NCI-H146 treated with DMSO at 0.1 percent for 48 hours (cell line): ENCODE data around the gene STK38L.

Experiments
- DNase-seq: peaks from one replicate; lab custom pipeline; 2025; ENCODE audit not compliant: unreplicated experiment; lab: John Stamatoyannopoulos, UW

The STK38L gene

DNA sequence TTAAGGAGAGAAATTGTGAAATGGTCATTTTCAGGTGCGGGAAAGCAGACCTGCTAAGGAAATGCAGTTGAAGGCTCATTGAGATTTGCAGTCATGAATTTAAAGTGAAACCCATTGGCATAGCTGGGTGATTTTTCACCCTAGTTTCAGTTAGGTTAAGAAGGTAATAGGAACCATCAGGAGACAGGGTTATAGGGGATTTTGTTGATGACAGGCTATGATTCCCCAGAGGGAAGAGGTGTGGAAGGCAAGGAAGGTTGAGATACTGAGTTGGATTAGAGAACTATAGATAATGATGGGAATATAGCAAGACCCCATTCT lies 65.9 kb downstream of the STK38L start:
- no peak for DNase-seq

GRCh38 chr12:27316947-27317346 lies 72.9 kb downstream of the STK38L start:
- DNase-seq = no peak

- no peak for DNase-seq
Observed at GRCh38 chr12:27319409-27319808, 75.3 kb downstream of the STK38L start.

DNA sequence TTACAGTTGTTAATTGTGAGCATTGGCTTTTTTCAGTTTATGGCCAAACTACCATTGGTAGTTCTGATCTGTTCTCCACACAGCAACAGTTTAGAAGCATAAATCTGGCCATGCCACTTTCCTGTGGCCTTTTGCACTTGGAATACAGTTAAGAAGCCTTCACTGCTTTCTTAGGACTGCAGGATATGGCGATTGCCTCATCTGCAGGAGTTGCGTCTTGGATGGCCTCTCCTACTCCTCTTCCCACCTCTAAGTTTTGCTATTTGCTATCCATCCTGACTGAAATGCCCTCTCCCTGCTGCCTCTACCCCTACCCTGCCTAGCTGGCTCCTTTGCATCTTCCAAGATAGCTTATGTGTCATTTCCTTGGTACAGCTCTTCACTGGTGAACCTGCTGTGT lies 75.8 kb downstream of the STK38L start:
- DNase-seq = no peak

- DNase-seq = no peak
Observed at GRCh38 chr12:27324530-27324929, 80.4 kb downstream of the STK38L start.

DNA sequence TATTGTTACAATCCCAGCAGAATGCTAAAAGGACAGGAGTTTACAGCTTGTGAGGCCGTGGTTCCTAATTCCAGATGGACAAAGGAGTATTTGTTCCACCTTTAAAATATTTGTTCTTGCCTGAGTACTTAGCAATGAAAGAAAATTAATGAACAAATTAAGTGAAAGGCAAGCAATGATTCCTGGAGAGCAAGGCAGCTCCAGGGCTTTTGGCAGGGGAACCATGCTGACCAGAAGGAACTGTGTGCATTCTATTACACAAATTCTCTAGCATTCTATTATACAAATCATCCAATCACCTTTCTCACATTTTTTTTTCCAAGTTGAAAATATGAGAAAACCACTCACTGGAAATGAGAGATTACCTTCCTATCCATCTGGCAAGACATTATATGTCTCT lies 86.8 kb downstream of the STK38L start:
- no peak for DNase-seq

GRCh38 chr12:27331291-27331926 lies 87.3 kb downstream of the STK38L start:
- no peak for DNase-seq

DNA sequence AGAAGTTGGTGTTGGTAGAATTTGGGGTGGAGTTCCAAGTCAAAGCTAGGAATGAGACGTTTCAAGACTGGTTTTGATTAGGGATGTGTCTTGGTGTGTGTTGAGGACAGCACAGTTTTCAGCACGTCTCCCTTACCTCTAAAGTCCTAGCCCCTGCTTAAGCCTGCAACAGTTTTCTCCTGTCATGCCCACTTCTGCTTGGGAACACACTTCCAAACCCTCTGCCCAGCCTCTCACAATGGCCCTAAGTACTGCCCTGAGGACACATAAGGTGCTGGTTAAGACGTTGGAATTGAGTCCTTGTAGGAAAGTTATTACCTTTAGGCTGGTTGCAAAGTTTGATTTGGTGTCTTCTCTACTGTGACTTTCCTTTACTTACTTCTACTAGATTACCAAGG lies 87.8 kb downstream of the STK38L start:
- DNase-seq = no peak

- no peak for DNase-seq
Observed at GRCh38 chr12:27332407-27332713, 88.3 kb downstream of the STK38L start.

DNA sequence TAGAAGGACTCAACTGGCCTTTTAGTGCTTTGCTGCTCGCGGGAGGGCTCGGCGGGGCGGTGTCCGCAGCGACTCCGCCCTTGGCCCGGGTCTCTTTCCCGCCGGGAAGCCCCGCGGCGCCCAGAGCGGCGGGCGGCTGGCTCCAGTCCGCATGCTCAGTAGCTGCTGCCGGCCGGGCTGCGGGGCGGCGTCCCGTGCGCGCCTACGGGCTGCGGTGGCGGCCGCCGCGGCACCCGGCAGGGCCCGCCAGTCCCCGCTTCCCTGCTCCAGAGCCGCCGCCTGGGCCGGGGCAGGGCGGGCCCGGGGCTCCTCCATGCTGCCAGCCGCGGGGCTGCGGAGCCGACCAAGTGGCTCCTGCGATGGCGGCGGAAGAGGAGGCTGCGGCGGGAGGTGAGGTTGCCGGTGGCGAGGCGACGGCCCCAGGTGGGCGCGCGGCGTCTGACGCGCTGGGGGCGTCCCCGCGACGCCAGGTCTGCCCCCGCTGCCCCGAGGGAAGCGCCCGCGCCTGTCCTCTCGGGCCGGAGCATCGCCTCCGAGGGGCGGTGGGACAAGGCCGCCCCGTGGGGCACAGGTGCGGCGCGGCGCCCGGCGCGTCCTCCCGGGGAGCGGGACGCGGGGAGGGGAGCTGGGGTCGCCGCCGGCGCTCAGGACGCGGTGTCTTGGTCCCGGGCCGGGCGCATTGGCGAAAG lies 88.8 kb downstream of the STK38L start, which contains the start of gene BMAL2:
Gene BMAL2 (plus strand): TSS at position 123 of the 689 bp plus-strand sequence. CDS start 237 bp downstream, at position 360.
- DNase-seq = peak; percentile 52

DNA sequence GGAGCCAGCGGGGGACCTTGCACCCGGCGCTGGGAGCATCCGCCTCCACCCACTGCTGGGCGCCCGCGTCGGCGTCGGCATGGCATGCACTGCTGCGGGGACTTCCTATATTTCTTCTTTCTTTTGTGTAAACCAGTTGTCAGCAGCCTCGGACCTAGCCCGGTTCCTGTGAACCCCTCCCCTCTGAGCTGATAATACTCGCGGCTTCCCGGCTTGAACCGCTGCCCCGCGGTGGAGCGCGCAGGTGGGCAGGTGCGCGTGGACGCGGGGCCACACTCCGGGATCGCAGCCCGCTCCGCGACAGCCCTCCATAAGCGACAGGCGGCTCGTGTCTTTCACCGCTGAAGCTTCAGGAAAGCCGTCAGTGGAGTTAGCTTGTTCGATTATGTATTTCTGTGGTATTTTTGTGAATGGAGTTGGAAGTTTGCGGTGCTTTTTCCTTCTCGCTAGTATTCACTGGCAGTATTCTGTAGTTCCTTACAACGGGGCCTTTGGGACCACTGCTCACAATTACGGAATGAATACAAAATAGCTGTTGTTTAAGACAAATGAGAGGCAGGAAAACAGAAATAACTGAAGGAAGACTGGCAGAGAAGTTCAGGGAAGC lies 89.4 kb downstream of the STK38L start:
- peak; percentile 23 for DNase-seq

DNA sequence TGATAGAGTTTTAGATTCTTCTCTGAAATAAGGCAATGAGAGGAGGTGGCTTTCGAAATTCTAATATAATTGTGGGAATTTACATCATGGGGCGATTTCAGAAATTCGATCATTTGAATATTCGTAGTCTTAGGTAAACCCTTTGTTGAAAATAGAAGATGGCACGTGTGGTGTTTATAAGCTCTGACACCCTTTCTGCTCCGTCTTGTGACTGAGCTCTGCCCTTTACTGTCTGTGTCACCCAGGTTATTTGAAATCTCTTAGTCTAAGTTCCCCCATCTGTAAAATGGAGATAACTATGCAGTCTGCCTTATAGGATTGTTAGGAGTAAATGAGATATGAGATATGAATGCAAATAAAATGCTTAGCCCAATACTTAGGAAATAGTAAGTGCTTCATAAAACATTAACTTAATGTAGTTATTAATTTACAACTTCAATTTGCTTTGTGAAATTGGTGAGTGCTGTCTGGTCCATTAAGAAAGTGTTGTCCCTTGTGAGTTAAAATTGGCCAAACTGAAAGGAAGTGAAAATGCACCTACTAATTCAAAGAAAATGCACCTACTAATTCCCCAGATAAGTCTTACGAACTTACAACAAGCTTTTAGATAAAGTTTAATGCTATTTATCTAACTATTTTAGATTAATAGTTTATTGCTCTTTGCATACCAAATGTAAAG lies 90.1 kb downstream of the STK38L start:
- no peak for DNase-seq

GRCh38 chr12:27334721-27335082 lies 90.6 kb downstream of the STK38L start:
- DNase-seq = no peak

DNA sequence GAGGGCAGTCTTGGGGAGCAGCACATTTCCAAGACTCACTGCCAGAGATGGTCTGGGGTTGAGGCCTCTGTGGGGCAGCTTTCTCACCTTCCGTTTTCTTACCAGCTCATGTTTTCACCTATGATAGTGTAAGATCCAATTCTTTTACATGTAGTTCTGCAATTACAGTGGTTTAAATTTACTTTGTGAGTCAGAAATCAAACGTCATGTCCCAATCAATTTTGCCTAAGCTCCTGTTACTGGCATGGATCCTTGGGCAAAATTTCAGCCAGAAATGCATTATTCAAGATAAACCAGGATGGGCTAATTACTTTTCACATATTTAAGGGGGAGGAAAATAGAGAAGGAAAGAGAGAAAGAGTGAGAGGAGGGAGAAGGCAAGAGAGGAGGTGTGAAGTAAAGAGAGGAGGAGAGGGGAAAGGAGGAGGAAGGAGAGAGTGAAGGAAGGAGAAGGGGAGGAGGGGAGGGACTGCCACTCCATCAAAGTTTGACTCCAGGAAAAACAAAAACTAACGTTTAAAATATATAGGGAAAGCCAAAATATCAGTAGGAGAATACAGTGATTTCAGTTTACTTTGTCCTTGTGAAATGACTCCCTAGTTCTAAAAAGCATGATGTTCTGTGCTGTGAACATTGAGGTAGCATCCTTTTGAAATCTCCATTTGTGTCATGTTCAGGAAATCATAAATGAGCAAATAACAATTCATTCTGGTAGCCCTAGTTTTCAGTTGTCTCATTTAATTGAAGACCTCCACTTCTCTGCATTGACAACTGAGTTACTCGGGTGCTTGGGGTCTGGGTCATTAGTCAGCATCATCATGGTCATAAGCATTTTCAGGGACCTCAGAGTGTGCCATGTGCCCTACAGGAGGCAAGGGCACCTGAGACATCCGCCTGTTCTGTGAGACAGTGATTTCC lies 91.5 kb downstream of the STK38L start:
- no peak for DNase-seq

- DNase-seq = no peak
Observed at GRCh38 chr12:27336282-27336653, 92.2 kb downstream of the STK38L start.

- DNase-seq = no peak
Observed at GRCh38 chr12:27337376-27337775, 93.3 kb downstream of the STK38L start.

DNA sequence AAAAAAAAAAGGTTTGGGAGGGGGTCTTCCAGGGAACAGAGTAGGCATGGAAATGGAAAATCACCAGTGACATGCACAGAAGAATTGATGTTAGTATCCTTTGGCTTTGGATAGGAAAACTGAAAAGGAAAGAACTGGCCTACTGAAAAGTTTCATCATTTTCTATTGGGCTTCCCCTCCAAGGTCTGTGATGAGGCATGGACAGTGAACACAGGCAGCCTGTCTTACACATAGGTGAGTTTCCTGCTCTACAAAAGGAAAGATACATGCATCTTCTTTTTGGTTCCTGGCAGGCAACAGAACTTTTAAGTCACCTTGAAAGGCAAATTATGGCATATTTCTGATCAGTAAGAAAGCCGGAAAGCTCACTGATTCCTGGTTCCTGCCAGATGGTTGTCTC lies 94.4 kb downstream of the STK38L start:
- DNase-seq = no peak

DNA sequence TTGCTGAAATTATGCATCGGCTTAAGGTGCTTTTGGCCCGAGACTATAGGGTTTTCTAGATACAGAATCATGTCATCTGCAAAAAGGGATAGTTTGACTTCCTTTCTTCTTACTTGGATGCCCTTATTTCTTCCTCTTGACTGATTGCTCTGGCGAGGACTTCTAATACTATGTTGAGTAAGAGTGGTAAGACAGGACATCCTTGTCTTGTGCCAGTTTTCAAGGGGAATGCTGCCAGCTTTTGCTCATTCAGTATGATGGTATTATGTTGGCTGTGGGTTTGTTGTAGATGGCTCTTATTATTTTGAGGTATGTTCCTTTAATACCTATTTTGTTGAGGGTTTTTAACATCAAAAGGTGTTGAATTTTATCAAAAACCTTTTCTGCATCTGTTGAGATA lies 96.9 kb downstream of the STK38L start:
- no peak for DNase-seq

GRCh38 chr12:27342536-27342935 lies 98.5 kb downstream of the STK38L start:
- DNase-seq = no peak

GRCh38 chr12:27343255-27344000 lies 99.3 kb downstream of the STK38L start:
- DNase-seq = no peak

DNA sequence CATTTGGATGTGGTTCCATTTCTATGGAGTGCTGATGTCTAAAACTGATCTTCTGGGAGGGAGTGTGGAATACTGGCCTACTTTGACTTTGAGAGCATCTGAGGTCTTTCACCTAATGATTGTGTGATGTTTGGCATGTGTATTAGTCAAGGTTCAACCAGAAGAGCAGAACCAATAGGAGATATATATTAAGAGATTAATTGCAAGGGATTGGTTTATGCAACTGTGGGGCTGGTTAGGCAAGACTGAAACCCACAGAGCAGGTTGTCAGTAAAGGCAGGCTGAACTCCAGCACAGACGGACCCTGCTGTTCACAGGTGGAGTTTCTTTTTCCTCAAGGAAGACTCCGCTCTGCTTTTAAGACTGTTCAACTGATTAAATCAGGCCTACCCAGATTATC lies 100.2 kb downstream of the STK38L start:
- DNase-seq = no peak
